Measurements from ENCODE around the gene TNFRSF1B.
A peak's percentile ranks its signal among the peaks of the same experiment; 100 is the strongest.

TNFRSF1B gene

DNA sequence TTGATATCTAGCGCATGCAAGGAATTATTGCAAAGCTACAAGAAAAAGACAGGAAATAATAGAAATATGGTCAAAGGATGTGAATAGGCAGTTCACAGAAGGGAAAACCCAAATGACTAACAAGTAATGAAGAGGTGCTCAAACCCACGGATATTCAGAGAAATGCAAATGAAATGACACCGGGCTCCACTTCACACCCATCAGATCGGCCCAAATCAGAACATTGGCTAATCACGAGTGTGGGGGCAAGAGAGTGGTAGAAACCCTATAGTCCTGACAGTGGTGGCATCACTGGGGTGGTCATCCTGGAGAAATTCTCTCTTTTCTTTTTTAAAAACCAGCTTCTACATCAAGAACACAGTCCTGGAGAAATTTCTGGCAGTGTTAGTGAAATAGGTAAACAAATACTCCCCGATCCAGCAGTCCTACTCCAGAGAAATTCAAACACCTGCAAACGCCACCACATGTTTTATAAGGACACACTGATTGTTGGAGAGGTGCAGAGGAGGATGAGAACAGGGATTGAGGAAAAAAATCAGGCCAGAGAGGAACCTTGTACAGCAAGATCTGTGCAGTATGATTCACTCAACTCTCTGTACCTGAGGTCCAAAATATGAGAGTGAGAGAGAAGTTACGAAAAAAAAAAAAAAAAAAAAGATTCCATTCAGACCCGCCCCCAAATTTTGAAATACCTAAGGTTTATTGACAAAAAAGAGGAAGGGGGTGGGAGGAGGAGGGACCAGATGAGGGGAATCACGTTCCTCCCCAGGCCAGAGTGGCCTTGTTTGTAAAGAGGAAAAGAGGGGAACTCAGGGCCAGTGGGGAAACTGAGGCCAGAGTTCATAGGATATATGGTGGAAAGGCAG is 9.2 kb upstream of the TNFRSF1B start:
- DNase-seq (ENCODE audit: low read depth in 2 of 3, low spot score in 1 of 3) = no peak

DNA sequence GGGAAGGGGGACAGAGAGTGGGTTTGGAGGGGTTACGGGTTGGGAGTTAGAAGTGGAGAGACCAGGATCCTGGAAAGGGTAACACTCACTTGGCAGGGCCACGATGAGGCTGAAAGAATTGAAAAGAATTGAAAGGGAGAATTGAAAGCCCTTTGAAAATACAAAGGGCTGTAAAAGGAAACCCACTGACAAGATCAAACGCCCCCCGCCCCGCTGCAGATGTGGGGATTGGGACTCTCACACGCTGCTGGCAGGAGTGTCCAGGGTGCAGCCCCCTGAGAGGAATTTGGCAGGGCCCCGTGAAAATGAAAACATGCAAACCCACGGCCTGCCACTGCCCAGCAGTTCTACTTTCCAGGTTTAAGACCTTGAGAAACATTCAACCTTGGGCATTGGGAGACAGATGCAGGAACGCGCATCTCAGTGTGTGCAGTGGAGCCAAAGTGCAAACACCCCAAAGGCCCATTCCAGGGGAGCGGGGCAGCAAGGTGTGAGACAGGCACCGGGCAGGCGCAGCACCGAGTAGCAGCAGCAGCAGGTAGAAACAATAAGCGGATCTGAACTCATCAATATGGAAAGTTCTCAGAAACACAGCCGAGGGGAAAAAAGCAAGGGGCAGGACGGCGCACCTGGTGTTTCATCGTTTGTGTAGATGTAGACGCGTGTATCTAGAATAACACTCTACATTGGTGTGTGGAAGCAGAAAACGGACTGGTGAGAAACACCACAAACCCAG is 8.3 kb upstream of the TNFRSF1B start:
- DNase-seq (ENCODE audit: low read depth in 2 of 3, low spot score in 1 of 3) = no peak

DNA sequence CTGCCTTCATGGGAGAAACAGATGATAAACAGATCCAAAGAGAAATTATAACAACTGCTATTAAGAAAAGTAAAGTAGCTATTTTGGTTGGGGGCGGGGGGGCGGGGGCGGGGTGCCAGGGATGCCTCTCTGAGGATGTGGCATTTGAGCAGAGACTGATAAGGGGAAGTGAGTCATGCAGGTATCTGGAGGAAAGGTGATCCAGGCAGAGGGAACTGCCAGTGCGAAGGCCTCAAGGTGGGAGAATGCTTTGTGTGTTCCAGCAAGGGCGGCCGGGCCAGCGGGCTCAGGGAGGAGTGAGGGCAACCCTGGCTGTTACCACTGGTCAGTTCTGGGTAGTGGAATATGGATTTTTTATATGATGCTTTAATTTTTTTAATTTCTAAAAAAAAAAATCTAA is 7.0 kb upstream of the TNFRSF1B start:
- DNase-seq (ENCODE audit: low read depth in 2 of 3, low spot score in 1 of 3) = no peak

DNA sequence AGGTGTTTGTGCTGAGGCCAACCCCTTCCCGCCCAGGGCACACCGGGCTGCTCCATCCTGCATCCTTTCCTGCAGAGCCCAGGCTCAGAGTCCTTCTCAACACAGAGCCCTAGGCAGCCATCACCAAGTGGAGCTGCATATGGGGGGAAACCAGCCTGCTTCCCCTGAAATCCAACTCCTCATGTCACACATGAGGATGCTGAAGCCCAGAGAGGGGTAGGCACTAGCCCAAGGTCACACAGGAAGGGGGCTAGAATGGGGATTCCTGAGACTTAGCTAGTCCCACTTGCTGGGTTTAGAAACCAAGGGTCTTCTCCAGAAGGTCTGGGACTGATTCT is 5.5 kb upstream of the TNFRSF1B start:
- no peak for DNase-seq (ENCODE audit: low read depth in 2 of 3, low spot score in 1 of 3)

DNA sequence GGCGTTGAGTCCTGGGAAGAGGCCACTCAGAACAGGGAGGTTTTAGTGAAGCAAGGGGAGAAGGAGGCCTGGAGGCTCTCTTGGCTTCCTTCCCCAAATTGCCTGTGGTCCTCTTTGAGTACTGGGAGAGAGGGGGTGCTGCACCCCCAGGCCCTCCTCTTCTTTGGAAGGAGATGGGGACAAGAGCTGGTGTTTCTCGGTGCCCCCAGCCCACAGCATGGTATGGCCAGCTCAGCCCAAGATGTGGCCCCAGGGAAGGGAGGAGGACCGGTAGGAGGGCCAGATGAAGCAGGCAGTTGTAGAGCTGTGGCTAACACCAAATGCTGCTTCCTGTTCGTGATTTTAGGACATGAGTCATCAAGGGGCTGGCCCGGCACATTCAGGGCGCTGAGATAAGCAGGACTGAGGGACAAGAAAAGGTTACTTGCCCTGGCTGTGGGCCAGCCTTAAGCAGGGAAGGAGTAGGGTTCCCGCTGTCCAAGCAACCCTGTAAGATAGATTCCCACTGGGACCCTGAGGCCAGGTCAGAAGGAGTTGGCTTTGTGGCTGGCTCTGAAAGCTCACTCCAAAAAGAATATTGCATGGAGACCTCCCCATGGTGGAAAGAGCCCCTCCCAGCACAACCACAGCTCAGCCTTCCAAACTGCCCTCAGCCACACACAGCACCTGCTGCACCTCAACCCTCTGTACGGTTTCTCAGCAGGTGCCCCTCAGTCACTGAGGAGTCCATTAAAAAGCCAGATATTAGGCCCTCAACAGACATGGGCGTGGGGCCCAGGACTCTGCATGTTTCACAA is 4.9 kb upstream of the TNFRSF1B start:
- DNase-seq (ENCODE audit: low read depth in 2 of 3, low spot score in 1 of 3) = peak; percentile 66 to 75 (median 72)

DNA sequence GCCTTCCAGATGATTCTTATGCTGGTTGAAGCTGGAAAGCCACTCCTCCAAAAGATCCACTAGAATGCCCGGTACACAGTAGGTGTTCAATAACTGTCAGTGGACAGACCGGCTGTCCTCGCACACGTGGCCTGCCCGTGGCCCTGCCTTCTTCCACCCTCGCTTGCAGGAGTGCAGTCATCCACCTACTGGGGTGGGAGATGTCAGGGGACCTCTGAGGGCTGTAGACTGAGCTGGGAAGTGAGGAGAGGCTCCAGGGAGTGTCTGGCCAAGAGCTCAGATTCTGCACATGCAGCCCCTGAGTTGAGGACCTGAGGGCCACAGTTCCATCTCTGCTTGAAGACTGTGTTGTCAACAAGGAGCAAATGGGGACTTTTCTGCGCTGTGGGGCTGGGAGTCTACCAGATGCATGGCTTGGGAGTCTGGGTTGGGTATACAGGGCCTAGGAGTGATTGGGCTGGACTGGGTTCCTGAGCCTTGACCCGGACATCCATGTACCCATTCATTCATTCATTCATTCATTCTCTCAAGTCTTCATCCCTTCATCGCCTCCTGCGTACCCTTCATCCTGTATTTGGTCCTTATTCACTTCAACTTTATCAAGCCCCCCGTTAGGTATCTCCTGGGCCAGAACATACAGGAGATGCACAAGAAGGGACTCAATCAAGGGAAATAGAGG is 4.2 kb upstream of the TNFRSF1B start:
- no peak for DNase-seq (ENCODE audit: low read depth in 2 of 3, low spot score in 1 of 3)

DNA sequence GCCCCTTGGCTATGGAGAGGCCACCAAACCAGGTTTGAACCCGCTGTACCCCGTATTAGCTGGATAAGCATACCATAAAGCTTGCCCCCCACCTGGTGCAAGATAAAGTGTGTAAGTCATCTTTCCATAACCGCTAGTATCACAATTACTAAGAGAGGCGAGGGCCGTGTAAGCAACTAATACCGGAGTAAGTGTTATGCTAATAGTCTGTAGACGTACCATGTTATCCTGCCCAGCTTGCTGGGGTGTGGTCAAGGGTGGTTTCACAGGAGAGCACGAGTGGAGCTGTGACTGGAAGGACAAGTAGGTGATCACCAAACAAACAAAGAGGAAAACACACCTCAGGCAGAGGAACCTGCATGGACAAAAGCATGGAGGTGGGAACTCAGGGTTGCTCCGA is 3.6 kb upstream of the TNFRSF1B start:
- DNase-seq (ENCODE audit: low read depth in 2 of 3, low spot score in 1 of 3) = no peak

DNA sequence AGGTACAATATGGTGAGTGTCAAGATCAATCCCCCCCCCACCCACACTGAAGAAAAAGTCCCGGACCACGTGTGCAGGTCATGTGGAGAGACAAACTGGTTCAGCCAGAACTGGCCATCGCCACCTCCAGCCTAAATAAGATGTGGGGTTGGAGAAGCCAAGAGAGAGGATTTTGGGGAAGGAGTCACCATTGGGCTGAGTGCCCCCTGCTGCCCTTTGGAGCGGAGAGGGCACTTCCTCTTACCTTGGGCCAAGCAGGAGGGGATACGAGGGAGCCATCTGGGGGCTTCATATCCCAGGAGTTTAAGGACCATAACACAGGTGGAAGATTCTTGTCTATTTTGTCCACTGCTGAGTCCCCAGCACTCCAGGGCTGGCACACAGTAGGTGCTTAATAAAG is 2.6 kb upstream of the TNFRSF1B start:
- no peak for DNase-seq (ENCODE audit: low read depth in 2 of 3, low spot score in 1 of 3)

DNA sequence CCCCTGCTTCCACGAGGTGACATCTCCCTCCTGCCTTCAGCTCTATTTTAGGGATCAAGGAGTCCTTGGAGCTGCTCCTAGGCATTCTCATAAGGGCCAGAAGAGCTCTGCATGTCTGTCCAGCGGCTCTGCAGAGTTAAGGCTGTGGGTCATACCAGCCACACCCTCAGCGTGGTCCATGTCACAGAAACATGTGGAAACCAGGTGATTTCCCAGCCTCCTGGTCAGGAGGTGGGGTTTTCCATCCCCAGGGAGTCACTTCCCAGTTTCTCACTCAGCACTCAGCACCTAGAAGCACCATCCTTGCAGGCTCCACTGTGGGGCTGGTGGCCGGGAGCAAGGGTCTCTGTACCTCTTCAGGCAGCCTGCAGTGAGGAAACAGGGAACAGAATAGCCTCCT is 1.4 kb upstream of the TNFRSF1B start:
- no peak for DNase-seq (ENCODE audit: low read depth in 2 of 3, low spot score in 1 of 3)

DNA sequence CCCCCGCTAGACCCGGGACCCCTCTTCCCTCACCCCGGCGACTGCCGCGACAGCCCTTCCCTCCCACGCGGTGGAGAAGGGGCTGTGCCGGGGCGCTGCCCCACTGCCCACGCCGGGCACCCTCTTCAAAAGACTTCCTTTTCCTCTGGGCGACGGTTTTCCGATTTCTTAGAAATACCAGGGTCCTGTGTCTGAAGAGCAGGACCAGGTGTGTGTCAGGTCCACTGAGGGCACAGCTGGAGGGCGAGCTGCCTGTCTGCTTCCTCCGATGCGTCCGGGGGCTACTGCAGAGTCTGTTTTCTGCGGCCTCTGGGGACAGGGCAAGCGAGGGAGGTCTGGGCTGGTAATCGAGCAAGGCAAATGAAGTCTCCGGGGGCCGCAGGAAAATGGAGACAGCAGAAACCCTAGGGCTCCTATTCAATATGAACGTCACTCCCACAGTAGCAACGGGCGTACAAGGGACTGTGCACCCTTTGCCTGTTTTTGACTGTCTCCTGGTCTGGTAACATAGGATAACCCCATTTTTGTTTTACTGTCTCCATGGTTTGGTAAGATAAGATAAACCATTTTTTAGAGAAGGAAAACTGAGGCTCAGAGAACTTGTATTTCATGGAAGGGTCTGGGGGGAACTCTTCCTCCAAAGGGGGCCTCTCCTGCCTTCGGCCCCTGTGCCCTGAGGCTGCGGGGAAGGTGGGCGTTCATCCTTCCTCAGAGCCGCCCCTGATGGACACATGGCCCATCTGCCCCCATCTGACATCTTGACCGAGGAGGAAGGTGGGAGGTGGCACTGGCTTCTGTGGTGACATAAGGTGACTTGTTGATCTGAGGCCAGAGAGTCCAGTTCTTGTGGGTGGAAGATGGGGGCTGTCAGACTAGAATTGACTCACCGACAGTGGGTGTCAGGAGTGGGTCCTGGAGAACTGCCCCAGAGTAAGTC is 970 bp downstream of the TNFRSF1B start:
- DNase-seq (ENCODE audit: low read depth in 2 of 3, low spot score in 1 of 3) = no peak

DNA sequence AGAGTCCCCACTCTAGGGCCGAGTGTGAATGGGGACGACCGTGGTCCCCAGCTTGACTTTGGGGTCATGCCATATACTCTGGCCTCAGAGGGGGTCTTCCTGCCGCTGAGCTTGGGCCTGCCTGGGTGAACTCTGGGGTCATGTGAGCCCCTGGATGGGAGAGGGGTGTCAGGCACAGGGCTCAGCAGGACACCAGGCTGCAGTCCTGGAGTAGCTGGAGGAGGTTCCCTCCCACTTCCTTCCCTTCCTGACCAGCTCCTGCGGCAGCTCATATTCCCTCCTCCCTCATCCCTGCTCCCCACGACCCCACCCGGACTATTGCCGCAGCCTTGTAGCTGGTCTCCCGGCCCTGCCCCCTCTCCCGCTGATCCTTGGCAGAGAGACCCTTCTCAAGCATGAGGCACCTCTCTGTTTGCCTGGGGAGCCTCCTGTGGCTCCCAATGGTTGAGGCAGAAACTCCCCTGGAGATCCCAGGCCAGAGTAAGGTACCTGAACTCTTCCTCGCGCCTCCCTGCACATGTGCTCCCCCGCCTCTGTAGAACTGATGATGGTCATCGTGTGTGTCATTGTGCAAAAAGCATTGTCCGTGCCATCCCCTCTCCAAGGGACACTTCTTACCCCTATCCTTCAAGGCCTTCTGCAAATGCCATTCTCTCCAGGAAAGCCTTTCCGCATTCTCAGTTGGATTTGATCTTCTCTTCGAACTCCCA is 1.8 kb downstream of the TNFRSF1B start:
- DNase-seq (ENCODE audit: low read depth in 2 of 3, low spot score in 1 of 3) = no peak

DNA sequence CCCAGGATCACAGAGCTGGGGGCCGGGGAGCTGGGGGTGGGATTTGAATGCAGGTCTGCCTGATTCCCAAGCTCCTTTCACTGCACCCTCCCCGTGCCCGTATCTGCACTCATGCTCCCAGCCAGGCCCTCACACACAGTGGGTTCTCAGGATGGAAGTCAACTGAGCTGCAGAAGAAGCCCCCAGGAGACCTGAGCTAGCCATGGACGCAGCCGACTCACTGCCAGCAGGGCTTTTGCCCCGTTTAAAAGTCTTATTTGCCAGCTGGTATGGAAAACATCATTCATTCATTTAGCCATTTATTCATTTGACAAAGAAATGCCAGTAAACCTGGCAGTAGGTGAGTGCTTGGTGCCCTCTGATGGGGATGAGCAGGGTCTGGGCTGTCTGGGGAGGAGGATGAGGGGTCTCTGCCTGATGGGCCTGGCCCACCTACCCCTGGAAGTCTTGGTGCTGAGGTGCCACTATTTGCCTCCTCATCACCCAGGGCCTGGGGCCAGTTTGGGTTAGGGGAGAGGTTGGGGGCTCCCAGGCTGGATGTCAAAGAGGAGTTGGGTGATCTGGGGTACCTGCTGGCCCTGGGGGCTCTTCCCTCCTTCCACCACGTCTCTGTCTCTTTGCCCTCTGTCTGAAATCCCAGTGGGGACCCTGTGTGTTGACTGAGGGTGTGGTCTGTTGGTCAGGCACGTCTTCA is 2.8 kb downstream of the TNFRSF1B start:
- no peak for DNase-seq (ENCODE audit: low read depth in 2 of 3, low spot score in 1 of 3)

DNA sequence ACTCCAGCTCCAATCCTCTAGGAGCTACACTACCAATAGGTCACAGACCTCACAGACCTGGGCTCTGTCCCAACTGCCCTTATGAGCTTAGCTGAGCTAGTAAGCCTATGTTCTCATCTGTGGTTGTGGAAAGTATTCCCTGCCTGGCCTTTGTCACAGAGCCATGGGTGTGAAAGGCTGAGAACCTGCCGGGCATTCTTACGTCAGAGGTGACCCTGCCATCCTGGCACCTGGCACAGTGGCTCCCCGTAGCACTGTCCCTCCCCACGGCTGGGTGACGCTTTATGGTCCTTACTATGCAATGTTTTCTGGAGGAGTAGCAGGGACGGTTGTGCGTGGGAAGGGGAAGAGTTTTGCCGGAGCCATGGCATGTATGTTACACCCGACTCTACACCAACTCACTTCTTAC is 3.5 kb downstream of the TNFRSF1B start:
- DNase-seq (ENCODE audit: low read depth in 2 of 3, low spot score in 1 of 3) = no peak

DNA sequence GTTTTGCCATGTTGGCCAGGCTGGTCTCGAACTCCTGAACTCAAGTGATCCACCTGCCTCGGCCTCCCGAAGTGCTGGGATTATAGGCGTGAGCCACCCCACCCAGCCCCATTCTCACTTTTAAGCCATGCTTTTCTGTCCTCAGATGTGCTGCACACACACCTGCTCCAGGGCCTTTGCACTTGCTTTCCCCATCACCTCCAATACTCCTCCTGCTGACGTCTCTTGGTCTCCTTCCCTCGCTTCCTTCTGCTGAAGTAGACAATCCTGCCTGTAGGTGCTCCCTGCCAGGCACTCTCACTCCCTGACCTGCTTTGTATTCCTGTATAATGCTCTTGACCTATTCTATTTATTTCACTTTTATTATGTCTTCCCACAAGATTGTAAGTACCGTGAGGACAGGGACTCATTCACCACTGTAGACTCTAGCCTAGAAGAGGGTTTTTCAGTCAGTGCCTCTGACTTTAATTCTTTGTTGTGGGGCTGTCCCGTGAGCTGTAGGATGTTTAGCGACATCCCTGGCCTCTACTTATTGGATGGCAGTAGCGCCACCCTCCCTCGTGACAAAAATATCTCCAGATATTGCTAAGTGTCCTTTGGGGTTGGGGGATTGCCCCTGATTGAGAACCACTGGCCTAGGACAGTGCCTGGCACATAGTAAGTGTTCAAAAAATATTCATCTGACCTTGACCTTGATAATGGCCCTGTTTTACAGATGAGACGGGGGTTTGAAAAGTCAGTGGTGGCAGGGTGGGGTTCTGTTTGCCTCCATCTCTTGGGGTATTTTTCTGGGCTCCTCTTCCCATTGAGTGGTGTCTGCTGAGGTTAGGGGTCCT is 4.6 kb downstream of the TNFRSF1B start:
- DNase-seq (ENCODE audit: low read depth in 2 of 3, low spot score in 1 of 3) = no peak

DNA sequence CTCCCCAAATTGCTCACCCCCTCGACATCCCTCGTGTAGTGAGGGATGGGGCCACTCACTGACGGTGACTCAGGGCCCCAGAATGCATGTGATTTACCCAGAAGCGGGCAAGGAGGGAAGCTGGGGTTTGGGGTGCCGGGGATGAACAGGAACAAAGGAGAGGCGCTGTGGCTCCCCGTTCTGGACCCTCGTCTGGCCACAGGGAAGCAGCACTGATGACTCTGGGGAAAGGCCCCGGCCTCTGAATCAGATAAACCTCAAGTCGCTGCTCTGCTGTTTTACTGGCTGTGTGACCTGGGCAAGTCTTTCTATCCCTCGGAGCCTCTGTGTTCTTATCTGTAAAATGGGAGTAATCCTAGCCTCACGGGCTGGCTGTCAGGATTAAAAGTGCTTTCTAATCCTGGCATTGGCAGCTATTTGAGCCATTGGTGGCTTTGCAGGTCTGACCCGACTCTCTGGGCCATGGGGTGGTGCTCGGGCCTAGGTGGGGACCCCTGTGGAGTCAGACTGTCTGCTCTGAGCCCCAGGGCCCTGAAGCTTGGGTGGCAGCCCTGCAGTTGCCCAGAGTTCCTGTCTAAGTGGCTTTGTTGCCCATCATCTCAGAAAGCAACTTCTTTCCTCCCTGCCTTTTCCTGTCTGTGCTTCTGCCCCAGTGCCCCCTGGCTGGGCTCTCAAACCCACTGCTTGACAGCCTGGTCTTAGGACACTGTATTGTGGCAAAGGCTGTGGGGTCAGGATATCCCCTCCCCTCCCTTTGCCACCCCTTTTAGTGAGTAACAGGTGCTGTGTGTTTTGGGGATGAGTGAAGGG is 5.5 kb downstream of the TNFRSF1B start:
- no peak for DNase-seq (ENCODE audit: low read depth in 2 of 3, low spot score in 1 of 3)

DNA sequence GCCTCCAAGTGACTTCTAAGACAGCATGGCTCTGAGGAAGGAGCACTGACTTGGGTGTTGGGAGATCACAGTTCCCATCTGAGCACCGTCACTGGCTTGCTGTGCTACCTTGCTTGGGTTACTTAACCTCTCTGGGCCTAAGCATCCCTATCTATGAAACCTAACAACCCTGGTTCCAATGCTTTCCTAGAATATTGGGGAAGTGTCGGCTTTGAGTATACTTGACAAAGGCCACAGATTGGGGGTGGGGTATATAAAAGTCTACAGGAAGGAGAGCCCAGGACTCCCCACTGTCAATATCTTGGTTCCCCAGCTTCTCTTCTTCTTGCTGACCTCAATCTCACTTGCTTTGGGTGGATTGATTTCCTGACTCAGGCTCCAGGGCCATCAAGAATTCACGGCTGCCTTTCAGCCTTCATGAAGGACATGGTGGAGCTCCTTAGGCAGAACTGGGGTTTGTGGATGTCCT is 6.3 kb downstream of the TNFRSF1B start:
- DNase-seq (ENCODE audit: low read depth in 2 of 3, low spot score in 1 of 3) = no peak

DNA sequence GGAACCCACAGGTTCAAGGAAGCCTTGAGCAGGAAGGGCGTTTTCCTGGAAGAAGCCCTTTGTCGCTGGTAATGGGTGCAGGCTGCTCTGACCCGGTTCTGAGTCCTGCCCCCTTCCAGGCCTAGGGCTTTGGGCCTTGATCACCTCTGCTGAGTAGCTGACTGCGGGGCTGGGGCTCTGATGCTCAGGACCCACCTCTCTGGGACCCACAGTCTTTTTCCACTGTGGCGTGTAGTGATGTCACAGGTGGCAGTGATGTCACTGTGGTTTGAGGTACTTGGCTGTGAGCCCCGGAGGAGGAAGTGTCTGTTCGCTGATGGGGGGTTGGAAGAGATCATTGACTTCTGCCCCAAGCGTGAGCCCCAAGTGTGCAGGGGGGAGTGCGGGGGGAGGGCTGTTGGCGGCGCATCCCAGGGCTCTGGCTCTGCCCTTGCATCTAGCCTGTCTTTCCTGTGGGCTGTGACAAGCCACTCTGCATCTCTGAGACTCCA is 6.9 kb downstream of the TNFRSF1B start:
- peak; percentile 68 to 84 (median 77) for DNase-seq (ENCODE audit: low read depth in 2 of 3, low spot score in 1 of 3)

All from stimulated activated CD4-positive, alpha-beta T cell treated with anti-CD3 and anti-CD28 coated beads, Interleukin-12 subunit alpha, Interleukin-12 subunit beta, amount 100 ng/mL, for 48 hours (primary cell).